Measurements from ENCODE around the gene ANK3. TPM values are rescaled to one million over a fixed set of nuclear protein-coding genes. Genes with fewer than 3 reads are reported as not detected.

ANK3 gene
- total and polyA plus RNA-seq, 2 donors (not counting 3 experiments of a cell fraction or from before 2014, with no cell fraction given): 0.88 to 8.5 TPM

DNA sequence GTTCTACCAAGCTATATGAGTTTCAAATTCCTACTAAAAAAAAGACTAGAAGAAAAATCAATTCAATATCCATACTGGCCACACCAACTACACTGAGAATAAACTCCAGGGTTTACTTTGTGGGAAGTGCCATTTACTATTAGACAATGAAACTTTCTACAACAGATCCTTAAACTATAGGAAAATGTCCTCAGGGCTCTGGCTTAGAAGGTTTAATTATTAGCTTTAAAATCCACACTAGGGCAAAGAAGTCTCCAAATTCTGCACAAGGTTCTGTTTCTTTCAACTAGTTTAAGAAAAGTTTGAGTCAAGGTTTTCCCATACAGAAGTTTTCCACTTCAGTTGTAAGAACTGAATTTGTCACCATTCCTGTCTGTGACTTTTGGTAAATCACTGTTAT, 251.6 kb downstream of the ANK3 start:
- intact Hi-C loops (cut with micrococcal nuclease): no loop called here
- TF ChIP-seq GATA2 (IDR thresholded peaks at IDR 0.05; ENCODE audit: insufficient read depth, insufficient read length, low read depth, low read length): no peak
- no peak for TF ChIP-seq FOS (IDR thresholded peaks at IDR 0.05; ENCODE audit: borderline replicate concordance, insufficient read depth, low read length)
- no peak for TF ChIP-seq JUN (IDR thresholded peaks at IDR 0.05; ENCODE audit: borderline replicate concordance, insufficient read depth, insufficient read length, low read depth)
- TF ChIP-seq EZH2 (IDR thresholded peaks at IDR 0.05; ENCODE audit: borderline replicate concordance, low read depth, low read length, severe bottlenecking): no peak
- no peak for TF ChIP-seq MAX (IDR thresholded peaks at IDR 0.05; ENCODE audit: insufficient read depth, insufficient read length)
- no peak for TF ChIP-seq POLR2A (IDR thresholded peaks at IDR 0.05; ENCODE audit: low read depth, low read length)
- no peak for TF ChIP-seq POLR2AphosphoS5 (IDR thresholded peaks at IDR 0.05; ENCODE audit: insufficient read depth, low read depth, low read length)
- no peak for TF ChIP-seq MYC (IDR thresholded peaks at IDR 0.05; ENCODE audit: low read depth, low read length)
- TF ChIP-seq, protein P1, sequence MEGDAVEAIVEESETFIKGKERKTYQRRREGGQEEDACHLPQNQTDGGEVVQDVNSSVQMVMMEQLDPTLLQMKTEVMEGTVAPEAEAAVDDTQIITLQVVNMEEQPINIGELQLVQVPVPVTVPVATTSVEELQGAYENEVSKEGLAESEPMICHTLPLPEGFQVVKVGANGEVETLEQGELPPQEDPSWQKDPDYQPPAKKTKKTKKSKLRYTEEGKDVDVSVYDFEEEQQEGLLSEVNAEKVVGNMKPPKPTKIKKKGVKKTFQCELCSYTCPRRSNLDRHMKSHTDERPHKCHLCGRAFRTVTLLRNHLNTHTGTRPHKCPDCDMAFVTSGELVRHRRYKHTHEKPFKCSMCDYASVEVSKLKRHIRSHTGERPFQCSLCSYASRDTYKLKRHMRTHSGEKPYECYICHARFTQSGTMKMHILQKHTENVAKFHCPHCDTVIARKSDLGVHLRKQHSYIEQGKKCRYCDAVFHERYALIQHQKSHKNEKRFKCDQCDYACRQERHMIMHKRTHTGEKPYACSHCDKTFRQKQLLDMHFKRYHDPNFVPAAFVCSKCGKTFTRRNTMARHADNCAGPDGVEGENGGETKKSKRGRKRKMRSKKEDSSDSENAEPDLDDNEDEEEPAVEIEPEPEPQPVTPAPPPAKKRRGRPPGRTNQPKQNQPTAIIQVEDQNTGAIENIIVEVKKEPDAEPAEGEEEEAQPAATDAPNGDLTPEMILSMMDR (IDR thresholded peaks at IDR 0.05; ENCODE audit: extremely low read depth in 1 of 2, insufficient read depth in 1 of 2, low read depth in 1 of 2, low read length in 2 of 2): no peak
- Histone ChIP-seq H3K79me2 (ENCODE audit: control insufficient read depth, insufficient read depth, low read length) (no peaks in the 10 kb centered on the region), H2AFZ (ENCODE audit: low read depth, low read length) (no peak overlapping the region), H4K20me1 (replicated peaks; ENCODE audit: control insufficient read depth, extremely low read depth, insufficient read depth, low read length) (no peaks in the 10 kb centered on the region), H3K9me1 (replicated peaks; ENCODE audit: control insufficient read depth, extremely low read depth, insufficient read depth, low read length) (no peaks in the 10 kb centered on the region), H3K27ac (ENCODE audit: insufficient read depth, low read depth, low read length) (no peak overlapping the region), H3K36me3 (ENCODE audit: control insufficient read depth in 2 of 2, extremely low read depth in 1 of 2, insufficient read depth in 2 of 2, low read length in 2 of 2) (no peaks in the 10 kb centered on the region), H3K27me3 (ENCODE audit: control insufficient read depth in 2 of 2, insufficient read depth in 2 of 2, low read length in 2 of 2) (no peaks in the 10 kb centered on the region), H3K4me1 (ENCODE audit: control insufficient read depth, extremely low read depth, insufficient read depth, low read length) (peaks cover 8% of the 10 kb centered on the region), H3K9me3 (replicated peaks; ENCODE audit: control insufficient read depth, insufficient read depth, low read length) (no peaks in the 10 kb centered on the region), H3K4me2 (ENCODE audit: insufficient read depth, low read length) (no peak overlapping the region), H3K9ac (replicated peaks; ENCODE audit: extremely low read depth, insufficient read depth, low read length) (no peak overlapping the region), H3K4me3 (replicated peaks in 1 of 3; ENCODE audit: insufficient read depth in 1 of 3, low read depth in 1 of 3, low read length in 3 of 3) (no peak overlapping the region)
- no TSS peak for BruUV-seq (replicated peaks)
- ChIA-PET CTCF (interaction anchor here (1.5 to 2.0 kb wide), 2 partner anchors 23 to 35 kb away, joined by 3 to 5 read pairs; no protein-coding TSS in a partner anchor), POLR2A (no interaction called here)
- FAIRE-seq (no peak), DNase-seq (ENCODE audit: low read depth, low spot score) (no peak)
- dilution Hi-C loops (cut with MboI; ENCODE audit: extremely low pct_ligation_motif_present, low sequenced_read_pairs): no loop called here
